Measurements from ENCODE around the gene SLC39A11. TPM values are rescaled to one million over a fixed set of nuclear protein-coding genes. Genes with fewer than 3 reads are reported as not detected.

Gene SLC39A11
- polyA plus RNA-seq, 1 of the 3 experiments (the other 2 are of a cell fraction), result 23.5 TPM

DNA sequence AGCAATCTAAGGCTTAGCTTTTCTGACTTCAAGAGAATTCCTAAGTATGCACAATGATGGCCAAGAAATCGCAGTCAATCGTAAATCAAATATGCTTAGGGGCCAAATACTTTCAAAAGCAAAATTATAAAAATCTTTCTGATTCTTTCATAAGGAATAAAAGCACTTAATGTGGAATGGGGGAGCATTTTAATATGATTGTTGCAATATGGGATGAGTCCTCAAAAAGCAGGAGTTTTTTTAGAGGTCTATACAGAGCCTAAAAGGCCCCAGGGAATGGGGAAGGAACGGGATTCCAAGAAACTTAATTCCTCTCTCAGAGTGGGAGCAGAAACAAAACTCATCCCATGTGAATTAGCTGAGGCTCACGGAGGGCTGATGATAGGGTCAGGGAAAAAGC lies 14.7 kb upstream of the SLC39A11 start:
- no peak overlapping the region for H3K4me3 ChIP-seq (ENCODE audit: low read depth in 2 of 2, low read length in 1 of 2)
- CTCF ChIA-PET, result no interaction called here
- no peak overlapping the region for H2AFZ ChIP-seq (ENCODE audit: low read depth)
- no peaks in the 10 kb centered on the region for H4K20me1 ChIP-seq (ENCODE audit: insufficient read depth)
- no peaks in the 10 kb centered on the region for H3K79me2 ChIP-seq (ENCODE audit: insufficient read depth)
- no peak for DNase-seq
- no peaks in the 10 kb centered on the region for H3K9me2 ChIP-seq
- no peaks in the 10 kb centered on the region for H3K27me3 ChIP-seq (ENCODE audit: insufficient read depth)
- WGBS (ENCODE audit: low lambda C conversion rate), result 95% methylated on average over 4 of the region's 4 CpGs
- no peak overlapping the region for H3K27ac ChIP-seq (ENCODE audit: low read depth in 2 of 2, low read length in 1 of 2)
- POLR2A ChIA-PET, result no interaction called here
- no peaks in the 10 kb centered on the region for H3F3A ChIP-seq (replicated peaks; ENCODE audit: insufficient read depth)
- H3K4me1 ChIP-seq (ENCODE audit: control insufficient read depth in 1 of 2, insufficient read depth in 2 of 2, low read depth in 1 of 2, low read length in 1 of 2), result no peaks in the 10 kb centered on the region
- H3K4me2 ChIP-seq, result no peak overlapping the region
- no peaks in the 10 kb centered on the region for H3K36me3 ChIP-seq (replicated peaks in 1 of 2; ENCODE audit: control insufficient read depth in 1 of 2, insufficient read depth in 2 of 2, low read length in 1 of 2)
- H3K9me3 ChIP-seq, result no peaks in the 10 kb centered on the region
- no peak overlapping the region for H3K9ac ChIP-seq
- TF ChIP-seq EZH2phosphoT487 (IDR thresholded peaks at IDR 0.05; ENCODE audit: borderline replicate concordance, low read depth), result no peak
- no peak for TF ChIP-seq GABPA (IDR thresholded peaks at IDR 0.05; ENCODE audit: low read depth)
- TF ChIP-seq TAF1 (IDR thresholded peaks at IDR 0.05; ENCODE audit: borderline replicate concordance, low read depth, low read length), result no peak
- no peak for TF ChIP-seq MEF2A (IDR thresholded peaks at IDR 0.05; ENCODE audit: borderline replicate concordance, low read depth)
- TF ChIP-seq, protein P1, sequence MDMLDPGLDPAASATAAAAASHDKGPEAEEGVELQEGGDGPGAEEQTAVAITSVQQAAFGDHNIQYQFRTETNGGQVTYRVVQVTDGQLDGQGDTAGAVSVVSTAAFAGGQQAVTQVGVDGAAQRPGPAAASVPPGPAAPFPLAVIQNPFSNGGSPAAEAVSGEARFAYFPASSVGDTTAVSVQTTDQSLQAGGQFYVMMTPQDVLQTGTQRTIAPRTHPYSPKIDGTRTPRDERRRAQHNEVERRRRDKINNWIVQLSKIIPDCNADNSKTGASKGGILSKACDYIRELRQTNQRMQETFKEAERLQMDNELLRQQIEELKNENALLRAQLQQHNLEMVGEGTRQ (IDR thresholded peaks at IDR 0.05; ENCODE audit: borderline replicate concordance, low read depth, low read length), result no peak
- TF ChIP-seq, protein P2, sequence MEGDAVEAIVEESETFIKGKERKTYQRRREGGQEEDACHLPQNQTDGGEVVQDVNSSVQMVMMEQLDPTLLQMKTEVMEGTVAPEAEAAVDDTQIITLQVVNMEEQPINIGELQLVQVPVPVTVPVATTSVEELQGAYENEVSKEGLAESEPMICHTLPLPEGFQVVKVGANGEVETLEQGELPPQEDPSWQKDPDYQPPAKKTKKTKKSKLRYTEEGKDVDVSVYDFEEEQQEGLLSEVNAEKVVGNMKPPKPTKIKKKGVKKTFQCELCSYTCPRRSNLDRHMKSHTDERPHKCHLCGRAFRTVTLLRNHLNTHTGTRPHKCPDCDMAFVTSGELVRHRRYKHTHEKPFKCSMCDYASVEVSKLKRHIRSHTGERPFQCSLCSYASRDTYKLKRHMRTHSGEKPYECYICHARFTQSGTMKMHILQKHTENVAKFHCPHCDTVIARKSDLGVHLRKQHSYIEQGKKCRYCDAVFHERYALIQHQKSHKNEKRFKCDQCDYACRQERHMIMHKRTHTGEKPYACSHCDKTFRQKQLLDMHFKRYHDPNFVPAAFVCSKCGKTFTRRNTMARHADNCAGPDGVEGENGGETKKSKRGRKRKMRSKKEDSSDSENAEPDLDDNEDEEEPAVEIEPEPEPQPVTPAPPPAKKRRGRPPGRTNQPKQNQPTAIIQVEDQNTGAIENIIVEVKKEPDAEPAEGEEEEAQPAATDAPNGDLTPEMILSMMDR (IDR thresholded peaks at IDR 0.05), result no peak
- TF ChIP-seq RAD21 (IDR thresholded peaks at IDR 0.05; ENCODE audit: low read length), result no peak
- no peak for TF ChIP-seq NFIC (IDR thresholded peaks at IDR 0.05; ENCODE audit: borderline replicate concordance)
- no peak for TF ChIP-seq FOXJ3 (CRISPR knock-in tag; IDR thresholded peaks at IDR 0.05)
- TF ChIP-seq, protein P3, sequence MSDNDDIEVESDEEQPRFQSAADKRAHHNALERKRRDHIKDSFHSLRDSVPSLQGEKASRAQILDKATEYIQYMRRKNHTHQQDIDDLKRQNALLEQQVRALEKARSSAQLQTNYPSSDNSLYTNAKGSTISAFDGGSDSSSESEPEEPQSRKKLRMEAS (IDR thresholded peaks at IDR 0.05; ENCODE audit: low read depth), result no peak
- TF ChIP-seq, protein P4, sequence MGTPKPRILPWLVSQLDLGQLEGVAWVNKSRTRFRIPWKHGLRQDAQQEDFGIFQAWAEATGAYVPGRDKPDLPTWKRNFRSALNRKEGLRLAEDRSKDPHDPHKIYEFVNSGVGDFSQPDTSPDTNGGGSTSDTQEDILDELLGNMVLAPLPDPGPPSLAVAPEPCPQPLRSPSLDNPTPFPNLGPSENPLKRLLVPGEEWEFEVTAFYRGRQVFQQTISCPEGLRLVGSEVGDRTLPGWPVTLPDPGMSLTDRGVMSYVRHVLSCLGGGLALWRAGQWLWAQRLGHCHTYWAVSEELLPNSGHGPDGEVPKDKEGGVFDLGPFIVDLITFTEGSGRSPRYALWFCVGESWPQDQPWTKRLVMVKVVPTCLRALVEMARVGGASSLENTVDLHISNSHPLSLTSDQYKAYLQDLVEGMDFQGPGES (IDR thresholded peaks at IDR 0.05; ENCODE audit: low read depth, low read length), result no peak
- no peak for TF ChIP-seq FOXM1 (IDR thresholded peaks at IDR 0.05; ENCODE audit: low read depth)
- TF ChIP-seq, protein P5, sequence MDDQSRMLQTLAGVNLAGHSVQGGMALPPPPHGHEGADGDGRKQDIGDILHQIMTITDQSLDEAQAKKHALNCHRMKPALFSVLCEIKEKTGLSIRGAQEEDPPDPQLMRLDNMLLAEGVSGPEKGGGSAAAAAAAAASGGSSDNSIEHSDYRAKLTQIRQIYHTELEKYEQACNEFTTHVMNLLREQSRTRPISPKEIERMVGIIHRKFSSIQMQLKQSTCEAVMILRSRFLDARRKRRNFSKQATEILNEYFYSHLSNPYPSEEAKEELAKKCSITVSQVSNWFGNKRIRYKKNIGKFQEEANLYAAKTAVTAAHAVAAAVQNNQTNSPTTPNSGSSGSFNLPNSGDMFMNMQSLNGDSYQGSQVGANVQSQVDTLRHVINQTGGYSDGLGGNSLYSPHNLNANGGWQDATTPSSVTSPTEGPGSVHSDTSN (IDR thresholded peaks at IDR 0.05), result no peak
- TF ChIP-seq SIN3A (IDR thresholded peaks at IDR 0.05; ENCODE audit: borderline replicate concordance, low read depth, low read length), result no peak
- no peak for TF ChIP-seq RXRA (IDR thresholded peaks at IDR 0.05; ENCODE audit: borderline replicate concordance, low read depth)
- no peak for TF ChIP-seq MXI1 (IDR thresholded peaks at IDR 0.05; ENCODE audit: low read depth, low read length)
- TF ChIP-seq POLR2AphosphoS5 (IDR thresholded peaks at IDR 0.05; ENCODE audit: low read depth, low read length), result no peak
- no peak for TF ChIP-seq CHD2 (IDR thresholded peaks at IDR 0.05; ENCODE audit: low read length, partially characterized antibody)
- TF ChIP-seq EP300 (IDR thresholded peaks at IDR 0.05; ENCODE audit: borderline replicate concordance in 1 of 2, low read depth in 1 of 2, low read length in 1 of 2), result no peak
- no peak for TF ChIP-seq YY1 (IDR thresholded peaks at IDR 0.05; ENCODE audit: low read depth)
